ENCODE measurements around the gene CD34.

DNA sequence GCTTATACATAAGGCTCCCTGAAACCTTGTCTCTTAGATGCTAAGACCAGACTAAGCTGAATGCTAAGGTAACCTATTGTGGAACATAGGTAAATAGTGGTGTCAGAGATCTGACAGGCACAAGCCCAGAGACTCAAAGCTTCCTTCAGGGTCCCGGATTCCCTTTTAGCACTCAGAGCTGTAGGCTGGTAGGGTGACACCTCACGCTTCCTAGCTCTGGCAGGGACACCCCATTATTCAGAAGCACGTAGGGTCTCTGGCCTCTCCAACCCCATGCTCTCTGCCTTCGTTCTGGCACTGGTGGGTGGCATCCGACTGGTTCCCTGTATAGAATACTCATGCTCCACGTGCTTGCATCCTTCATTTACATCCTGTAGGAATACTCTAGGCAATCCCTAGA lies 68.4 kb downstream of the CD34 start:
- no peak for TF ChIP-seq CTCF (conservative IDR thresholded peaks at IDR 0.05 in 1 of 2, IDR thresholded peaks at IDR 0.05 in 1 of 2; ENCODE audit: low read depth in 1 of 2, low read length in 2 of 2)
- TF ChIP-seq EZH2 (IDR thresholded peaks at IDR 0.05; ENCODE audit: low read length, missing control alignments), result no peak
